Posterior vena cava (tissue), 2 donors: Measurements from ENCODE around the gene CNTNAP1. TPM values are rescaled to one million over a fixed set of nuclear protein-coding genes. Genes with fewer than 3 reads are reported as not detected.
"Not testable (repeated sequence)": the region's sequence is repeated elsewhere in the genome, so short reads cannot be mapped to it uniquely, and the experiment has no call there.

Experiments used
- DNase-seq: peaks from one replicate; pipeline ENCODE4 v3.0.0-alpha.2; 2020; ENCODE audit warnings: low spot score
- intact Hi-C, 2 donors: fragments of 100-400 bp; cut with DNase I; formaldehyde crosslinking; loops; one replicate each; pipeline versions ENCODE4 v1.14.1 to v1.14.2; 2022 to 2023
- total RNA-seq, 2 donors: library from RNA; stranded (reverse); fragmentation: NEBNext Ultra II Directional; extraction: Animal tissue kit (Norgen Biotek cat#: 25700); gene quantifications; one replicate each; pipeline ENCODE4 v1.2.1, GENCODE V29; 2021
- donor health status: DM: yes; HTN: yes; CAD: no.
- donor health status: DM: yes; HTN: yes; CAD: no.

Gene CNTNAP1
- total RNA-seq, 2 donors from 2014 or later = 11.0 to 24.8 TPM

DNA sequence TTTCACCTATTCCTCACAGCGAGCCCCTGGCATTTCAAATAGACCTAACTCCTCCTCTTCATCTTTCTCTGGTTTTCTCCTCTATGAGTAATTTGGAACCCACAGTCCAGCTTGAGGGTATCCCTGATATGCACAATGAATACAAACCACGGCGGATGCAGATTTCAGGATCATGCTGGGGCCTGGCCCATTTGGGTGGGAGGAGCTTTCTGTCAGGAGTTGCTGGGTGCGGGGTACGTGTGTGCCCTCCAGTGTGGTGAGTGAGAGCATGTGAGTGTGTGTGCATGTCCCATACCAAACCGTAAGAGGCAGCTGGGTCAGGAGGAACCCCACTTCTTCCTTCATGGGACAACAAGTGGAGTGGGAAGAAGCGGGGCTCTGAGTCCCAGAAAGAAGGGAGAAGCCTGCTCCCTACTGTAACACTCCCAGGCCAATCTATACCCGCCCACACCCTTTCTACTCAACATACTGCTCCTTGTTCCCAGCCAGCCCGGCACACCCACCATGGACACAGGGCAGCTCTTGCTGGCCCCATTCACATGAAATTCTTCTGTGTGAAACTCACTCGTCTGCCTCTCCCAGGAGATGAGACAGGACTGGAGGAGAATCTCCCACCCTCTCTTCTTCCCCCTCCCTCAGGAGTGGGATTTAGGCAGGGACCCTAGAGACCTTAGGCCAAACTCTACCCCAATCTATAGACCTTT is 18.4 kb downstream of the CNTNAP1 start:
- intact Hi-C loops = loop anchor here in 1 of 2 donors (10.0 kb wide), 1 partner anchor 124 kb away; the partner anchor contains the start of gene BECN1
- no peak for DNase-seq

DNA sequence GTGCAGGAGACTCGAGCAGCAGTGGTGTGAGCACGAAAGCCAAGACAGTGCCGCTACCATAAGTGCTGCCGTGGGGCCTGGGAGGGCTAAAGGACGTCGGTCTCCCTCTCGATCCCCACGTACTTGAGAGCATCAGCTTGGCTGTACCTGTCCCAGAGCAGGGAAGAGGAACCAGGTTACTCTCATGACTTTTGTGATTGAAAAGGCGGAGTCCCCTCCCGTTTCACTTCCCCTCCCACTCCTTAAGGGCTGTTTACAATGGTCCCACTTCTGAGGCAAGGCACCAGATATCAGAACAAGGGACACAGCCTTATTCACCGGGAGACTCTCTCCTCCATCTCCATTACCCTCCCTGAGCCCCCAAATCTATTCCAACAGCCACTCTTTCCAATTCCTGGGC is 20.1 kb downstream of the CNTNAP1 start:
- intact Hi-C loops = loop anchor here in 1 of 2 donors (10.0 kb wide), 1 partner anchor 122 kb away; the partner anchor contains the start of gene BECN1
- no peak for DNase-seq

DNA sequence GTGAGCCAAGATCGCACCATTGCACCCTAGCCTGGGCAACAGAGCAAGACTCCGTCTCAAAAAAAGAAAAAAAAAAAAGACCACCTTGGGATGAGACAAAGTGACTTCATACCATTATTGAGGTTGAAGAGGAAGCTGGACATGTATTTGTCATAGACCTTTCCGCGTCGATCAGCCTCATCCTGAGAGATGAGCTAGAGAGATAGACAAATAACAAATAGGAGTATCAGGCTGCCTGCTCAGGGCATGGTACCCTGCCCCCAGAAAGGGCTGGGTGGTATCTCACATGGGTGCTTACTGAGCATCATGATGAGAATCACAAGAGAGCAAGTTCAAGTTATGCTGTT is 22.1 kb downstream of the CNTNAP1 start:
- DNase-seq = no peak
- intact Hi-C loops = loop anchor here in 1 of 2 donors (10.0 kb wide), 1 partner anchor 120 kb away; the partner anchor contains the start of gene BECN1

DNA sequence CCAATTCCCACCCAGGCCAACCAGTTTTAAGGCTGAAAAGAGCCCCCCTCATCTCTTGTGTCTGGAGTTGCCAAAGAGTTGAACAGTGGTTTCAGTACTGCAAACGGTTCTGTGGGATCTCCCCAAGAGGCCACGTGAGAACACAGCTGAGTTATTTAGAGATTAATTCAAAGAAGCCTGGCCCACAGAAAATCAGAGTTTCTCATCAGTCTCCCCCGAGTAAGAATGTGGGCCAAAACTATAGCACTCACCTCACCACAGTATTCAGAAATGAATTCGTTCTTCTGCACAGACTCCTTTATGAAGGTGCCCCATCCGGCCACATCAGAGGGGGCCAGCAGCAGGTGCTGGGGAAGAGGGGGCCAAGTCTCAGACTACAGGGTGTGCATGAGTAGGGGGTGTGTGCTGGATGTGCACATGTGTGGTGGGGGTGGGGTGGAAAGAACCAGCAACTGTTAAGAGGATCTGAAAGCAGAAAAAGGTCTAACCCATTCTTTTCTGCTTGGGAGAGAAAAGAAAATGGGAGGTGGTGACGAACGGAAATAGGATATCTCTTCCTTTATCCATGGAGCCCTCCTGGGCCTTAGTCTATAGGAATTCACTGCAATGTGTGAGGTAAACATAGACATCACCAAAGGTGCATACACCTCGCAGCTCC is 22.6 kb downstream of the CNTNAP1 start:
- DNase-seq = no peak
- intact Hi-C loops = loop anchor here in 1 of 2 donors (10.0 kb wide), 1 partner anchor 120 kb away; the partner anchor contains the start of gene BECN1

DNA sequence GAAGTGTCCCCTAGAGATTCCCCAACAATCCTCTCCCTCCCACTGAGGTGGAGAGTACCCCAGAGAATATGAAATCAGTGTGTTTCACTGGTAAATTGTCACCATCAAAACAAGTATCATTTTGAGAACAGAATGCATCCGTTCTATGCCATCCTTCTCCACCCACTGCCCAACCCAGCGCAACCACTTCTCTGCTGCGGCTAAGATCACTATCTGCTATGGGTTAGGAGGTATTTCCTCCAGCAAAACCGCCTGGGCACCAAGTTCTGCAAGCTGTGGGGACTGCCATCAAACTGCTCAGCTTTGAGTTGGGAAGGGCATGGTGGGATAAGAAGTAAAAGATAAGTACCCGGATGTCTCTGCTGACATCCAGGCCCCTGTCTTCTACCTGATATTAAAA is 24.4 kb downstream of the CNTNAP1 start:
- peak; percentile 61 for DNase-seq
- intact Hi-C loops = loop anchor here in 1 of 2 donors (10.0 kb wide), 1 partner anchor 118 kb away; the partner anchor contains the start of gene BECN1

DNA sequence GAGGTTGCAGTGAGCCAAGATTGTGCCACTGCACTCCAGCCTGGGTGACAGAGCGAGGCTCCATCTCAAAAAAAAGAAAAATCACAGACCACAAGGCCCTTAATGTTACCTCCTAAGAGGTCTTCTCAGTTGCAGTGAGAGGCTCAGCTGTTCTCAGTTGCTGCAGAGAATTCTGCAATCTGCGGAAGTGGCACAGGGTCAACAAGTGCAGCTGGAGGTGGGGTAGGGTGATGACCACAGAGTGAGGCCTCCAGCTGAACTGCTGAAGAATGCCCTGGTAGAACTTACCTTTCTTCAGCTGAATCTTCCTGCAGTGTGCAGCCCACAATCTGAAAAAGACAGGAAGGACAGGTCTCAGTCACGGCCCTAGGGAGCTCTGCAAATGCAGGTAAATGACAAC is 26.3 kb downstream of the CNTNAP1 start:
- intact Hi-C loops = loop anchor here in 1 of 2 donors (10.0 kb wide), 1 partner anchor 116 kb away; the partner anchor contains the start of gene BECN1
- DNase-seq = no peak

DNA sequence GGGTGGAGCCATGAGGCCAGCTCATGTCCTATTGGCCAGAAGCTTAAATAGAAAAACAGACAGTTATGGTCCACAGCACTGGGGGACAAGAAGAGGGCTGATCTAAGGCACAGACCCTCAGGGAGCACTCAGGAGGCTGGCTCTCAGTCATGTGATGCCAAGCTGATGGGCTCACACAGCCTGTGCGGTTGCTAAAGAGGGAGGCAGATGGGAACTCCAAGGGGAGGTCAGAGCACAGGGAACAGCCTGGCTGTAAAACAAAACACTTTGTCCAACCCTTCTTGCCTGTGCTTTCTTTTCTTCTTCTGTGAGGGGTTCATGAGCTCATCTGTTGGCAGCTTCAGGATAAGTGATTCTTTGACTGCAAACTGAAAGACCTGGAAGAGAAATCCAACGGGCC is 27.2 kb downstream of the CNTNAP1 start:
- intact Hi-C loops = loop anchor here in 1 of 2 donors (10.0 kb wide), 1 partner anchor 115 kb away; the partner anchor contains the start of gene BECN1
- DNase-seq = peak; percentile 19

DNA sequence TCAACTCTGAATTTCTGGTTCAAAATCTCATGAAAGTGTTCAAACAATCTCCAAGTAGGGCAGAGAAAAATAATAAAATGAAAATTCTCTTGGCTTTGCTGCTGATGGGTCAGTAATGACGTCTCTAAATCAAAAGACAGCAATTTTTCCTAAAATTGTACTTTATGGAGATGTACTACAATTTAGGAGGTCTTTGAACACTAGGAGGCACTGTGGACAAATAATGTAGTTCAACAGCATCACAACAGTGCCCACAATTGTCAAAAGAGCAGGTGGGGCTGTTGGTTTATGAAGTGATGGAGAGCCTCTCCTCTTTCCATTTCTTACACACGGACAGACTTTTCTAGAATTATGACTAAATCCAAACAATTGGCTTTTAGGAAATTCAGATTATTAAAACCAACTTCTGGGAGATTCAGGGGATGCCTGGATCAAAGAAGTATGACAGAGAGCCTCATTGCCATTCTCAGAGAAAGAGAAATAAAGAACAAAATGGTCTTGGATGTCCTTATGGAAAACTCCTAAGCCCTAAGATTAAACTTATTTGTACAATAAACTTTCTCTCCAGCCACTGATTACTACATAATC is 38.8 kb downstream of the CNTNAP1 start:
- no peak for DNase-seq

DNA sequence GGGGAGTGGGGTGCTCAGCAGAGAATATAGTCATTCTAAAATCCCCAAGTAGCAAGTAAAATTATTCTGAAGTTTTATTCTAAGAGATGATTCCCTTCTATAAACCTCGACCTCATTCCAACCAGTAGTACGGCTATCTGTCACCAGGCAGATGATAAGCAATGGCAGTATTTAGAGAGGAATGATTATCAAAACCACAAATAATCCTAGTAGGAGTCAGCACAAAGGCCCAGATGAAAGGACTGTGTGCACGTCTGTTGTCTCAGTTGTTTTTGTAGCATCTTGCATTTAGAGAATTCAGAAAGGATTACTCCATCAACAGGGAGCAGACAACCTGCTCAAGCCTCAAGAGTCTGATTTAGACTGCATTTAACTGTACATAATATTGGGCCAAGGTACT is 41.3 kb downstream of the CNTNAP1 start:
- intact Hi-C loops = loop anchor here in 1 of 2 donors (5.0 to 10.0 kb wide), 2 partner anchors 39 to 91 kb away; partner anchors contain the start of gene RAMP2
- DNase-seq = no peak

More for the DNA sequence above, 38.8 kb downstream of the CNTNAP1 start:
- intact Hi-C loops = loop anchor here in 1 of 2 donors (5.0 to 10.0 kb wide), 2 partner anchors 41 to 94 kb away; partner anchors contain the start of gene RAMP2

DNA sequence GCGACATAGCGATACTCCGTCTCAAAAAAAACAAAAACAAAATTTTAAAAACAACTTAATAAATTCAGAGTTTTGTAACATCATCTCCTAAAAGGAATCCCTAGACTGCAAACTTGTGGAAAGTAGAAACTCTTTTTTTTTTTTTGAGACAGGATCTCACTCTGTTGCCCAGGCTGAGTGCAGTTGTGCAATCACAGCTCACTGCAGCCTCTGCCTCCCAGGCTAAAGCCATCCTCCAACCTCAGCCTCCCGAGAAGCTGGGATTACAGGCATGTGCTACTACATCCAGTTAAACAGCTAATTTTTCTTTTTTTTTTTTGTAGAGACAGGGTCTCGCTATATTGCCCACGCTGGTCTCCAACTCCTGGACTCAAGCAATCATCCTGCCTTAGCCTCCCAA is 42.8 kb downstream of the CNTNAP1 start:
- no peak for DNase-seq
- intact Hi-C loops = loop anchor here (5.0 to 10.0 kb wide), 2 partner anchors 37 to 90 kb away; partner anchors contain the start of gene RAMP2 (in 1 of the 2)

DNA sequence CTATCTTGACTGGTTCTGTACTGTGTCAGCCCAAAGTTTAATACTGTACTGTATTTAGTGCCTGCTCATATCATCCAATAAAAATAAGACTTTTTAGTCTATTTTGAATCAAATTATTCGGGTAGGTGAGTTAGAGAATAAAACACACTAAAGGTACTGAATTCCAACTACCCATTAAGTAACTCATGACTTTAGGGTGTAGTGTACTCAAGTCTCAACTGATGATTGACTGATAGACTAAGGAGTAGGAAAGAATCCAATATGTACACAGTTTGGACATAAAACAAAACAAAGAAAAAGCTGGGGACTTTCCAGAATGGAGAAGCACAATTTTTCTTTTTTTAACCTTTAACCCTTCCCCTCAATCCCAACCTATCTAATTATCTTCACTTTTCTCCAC is 58.4 kb downstream of the CNTNAP1 start:
- intact Hi-C loops = no loop called here
- DNase-seq = no peak

DNA sequence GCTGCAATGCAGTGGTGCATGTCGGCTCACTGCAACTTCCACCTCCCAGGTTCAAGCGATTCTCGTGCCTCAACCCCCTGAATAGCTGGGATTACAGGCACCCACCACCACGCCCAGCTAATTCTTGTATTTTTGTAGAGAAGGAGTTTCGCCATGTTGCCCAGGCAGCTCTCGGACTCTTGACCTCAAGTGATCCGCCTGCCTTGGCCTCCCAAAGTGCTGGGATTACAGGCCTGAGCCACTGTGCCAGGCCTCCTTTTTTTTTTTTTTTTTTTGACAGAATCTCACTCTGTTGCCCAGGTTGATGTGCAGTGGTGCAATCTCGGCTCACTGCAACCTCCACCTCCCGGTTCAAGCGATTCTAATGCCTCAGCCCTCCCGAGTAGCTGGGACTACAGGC is 60.6 kb downstream of the CNTNAP1 start:
- DNase-seq, intact Hi-C loops: not testable (repeated sequence)

DNA sequence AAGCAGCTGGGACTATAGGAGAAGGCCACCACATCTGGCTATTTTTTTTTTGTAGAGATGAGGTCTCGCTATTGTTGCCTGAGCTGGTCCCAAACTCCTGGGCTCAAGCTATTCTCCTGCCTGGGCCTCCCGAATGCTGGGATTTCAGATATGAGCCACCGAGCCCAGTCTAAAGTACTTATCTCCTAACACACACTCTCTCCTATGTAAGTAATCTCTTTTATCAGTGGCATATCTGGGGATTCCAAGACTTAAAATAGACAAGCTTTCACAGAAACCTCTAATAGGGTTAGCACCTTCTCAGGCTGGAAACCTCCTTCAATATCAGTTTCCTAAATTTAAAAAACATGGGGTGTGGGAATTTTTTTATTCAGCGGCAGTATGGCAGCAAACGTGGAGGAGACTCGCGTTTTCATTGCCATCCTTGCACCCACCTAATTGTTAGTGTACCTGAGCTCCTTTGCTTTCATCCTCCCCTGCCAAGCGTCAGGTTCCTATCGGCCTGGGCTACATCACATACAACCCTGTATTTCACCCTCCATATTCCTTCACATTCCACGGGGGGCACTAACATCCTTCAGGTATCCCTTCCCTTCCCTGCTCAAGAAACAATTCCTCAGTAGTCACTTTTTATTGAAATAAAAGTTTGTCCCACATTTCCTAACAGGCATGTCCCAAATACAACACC is 61.4 kb downstream of the CNTNAP1 start:
- intact Hi-C loops = no loop called here

DNA sequence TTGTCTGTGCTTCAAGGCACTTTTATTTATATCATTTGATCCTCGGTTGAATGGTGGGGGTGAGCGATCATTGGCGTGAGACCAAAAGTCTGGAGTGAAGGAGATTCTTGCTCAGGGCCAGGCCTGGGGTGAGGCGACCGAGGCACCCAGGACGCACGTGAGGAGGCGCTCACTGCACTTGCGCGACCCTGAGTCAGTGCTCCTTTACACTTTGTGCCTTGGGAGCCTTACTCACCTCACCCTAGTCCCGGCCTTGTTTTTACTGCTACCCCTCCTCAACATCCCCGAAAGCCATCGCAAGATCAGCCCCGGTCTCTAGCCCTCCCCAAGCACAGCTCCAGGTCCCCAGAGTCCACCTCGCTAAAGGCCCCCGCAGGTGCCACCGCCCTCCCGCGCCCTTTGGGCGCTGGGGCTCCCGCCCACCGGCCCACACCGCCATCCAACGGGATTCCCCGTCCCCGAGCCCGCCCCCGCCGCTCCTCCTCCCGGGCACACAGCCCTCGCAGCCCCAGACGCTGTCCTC is 62.0 kb downstream of the CNTNAP1 start:
- no peak for DNase-seq
- intact Hi-C loops = no loop called here

More for the DNA sequence above, 61.4 kb downstream of the CNTNAP1 start:
- no peak for DNase-seq

DNA sequence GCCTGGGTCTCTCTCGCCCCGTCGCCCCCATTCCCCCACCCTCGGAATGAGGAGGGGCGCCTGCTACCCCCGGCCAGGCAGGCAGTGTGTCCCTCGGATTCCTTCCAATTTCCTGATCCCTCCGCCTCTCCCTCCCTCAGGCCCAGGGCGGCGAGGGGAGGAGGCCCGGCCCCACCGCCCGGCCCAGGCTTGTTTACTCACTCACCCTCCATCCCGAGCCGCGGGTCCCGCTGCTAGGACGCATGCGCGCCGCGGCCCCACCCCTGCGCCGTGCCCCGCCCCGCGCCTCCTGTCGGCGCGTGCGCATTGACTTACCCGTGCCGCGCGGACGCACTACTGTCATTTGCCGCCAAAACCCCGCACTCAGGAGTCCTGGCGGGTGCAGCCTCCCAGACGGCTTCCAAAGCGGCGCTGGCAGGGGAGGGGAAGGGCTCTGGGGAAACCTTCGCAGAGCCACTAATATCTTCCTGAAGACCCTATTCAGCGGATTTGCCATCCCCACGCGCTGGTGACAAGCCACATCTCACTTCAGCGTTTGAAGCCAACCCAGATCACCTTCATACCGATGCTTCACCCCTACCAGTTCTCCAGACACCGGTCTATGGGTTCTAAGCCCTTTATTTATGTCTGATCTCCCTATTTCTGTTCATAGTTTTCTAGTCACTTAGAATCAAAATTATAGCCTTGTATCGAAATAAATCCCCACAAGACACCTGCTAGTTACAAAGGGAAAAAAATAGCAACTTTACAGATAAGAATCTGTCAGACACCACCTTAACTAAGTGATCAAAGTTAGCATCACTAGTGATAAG is 62.7 kb downstream of the CNTNAP1 start, which contains the start of gene EZH1:
Gene EZH1 (minus strand): TSS at position 235 of the 812 bp plus-strand sequence. CDS start 16,099 bp downstream, outside the sequence.
- intact Hi-C loops = no loop called here
- peak; percentile 96 for DNase-seq

DNA sequence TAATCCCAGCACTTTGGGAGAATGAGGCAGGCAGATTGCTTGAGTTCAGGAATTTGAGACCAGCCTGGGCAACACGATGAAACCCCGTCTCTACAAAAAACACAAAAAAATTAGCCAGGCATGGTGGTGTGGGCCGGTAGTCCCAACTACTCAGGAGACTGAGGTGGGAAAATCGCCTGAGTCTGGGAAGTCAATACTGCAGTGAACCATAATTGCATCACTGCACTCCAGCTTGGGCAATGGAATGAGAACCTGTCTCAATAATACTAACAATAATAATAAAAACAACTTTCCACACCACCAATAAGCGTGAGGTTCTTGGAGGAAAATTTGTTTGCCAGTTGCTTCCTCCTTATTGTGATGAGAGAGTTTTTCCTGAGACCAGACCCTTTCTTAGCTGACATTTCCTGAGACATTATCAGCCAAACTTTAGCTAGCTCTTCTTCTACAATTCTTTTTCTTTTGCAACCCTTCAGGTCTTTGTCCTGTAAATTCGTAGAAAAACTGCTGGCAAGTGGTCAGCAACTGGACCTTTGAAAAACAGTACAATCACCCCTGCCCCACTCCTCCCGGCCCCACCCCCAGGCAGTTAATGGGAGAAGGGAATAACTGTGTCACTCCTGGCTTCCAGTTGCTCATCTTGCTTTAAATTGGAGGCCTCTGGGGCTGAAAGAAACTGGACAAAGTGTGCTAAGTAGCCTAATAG is 66.0 kb downstream of the CNTNAP1 start:
- DNase-seq = peak; percentile 80
- intact Hi-C loops = no loop called here
